Neuron (in vitro differentiated cells): ENCODE data around the gene GULP1.
"Not testable (repeated sequence)": the region's sequence is repeated elsewhere in the genome, so short reads cannot be mapped to it uniquely, and the experiment has no call there.

Experiments
- H2AFZ ChIP-seq: one replicate; pipeline ENCODE4 v1.6.1; 2013; ENCODE audit warnings: low read depth, mild to moderate bottlenecking, inconsistent platforms, low read length, moderate library complexity
- H3K27me3 ChIP-seq: one replicate; pipeline ENCODE4 v1.6.1; 2013; ENCODE audit warnings: low read length; ENCODE audit not compliant: insufficient read depth
- H3K36me3 ChIP-seq: one replicate; pipeline ENCODE4 v1.6.1; 2013; ENCODE audit warnings: low read length; ENCODE audit not compliant: insufficient read depth
- H3K4me1 ChIP-seq: one replicate; pipeline ENCODE4 v1.6.1; 2013; ENCODE audit warnings: low read length; ENCODE audit not compliant: insufficient read depth
- H3K4me3 ChIP-seq: 2 replicates; pipeline ENCODE4 v1.5.1; 2013; ENCODE audit warnings: mild to moderate bottlenecking, low read length, moderate library complexity
- H3K9me3 ChIP-seq: one replicate; pipeline ENCODE4 v1.6.1; 2013; ENCODE audit warnings: low read length

The GULP1 gene

DNA sequence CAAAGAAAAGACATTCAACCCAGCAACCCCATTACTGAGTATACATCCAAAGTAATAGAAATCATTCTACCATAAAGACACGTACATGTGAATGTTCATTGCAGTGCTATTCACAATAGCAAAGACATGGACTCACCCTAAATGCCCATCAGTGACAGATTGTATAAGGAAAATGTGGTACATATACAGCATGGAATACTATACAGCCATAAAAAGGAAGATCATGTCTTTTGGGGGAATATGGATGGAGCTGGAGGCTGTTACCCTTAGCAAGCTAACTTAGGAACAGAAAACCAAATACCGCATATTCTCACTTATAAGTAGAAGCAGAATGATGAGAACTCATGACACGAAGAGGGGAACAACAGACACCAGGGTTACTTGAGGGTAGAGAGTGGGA is 145.9 kb downstream of the GULP1 start:
- Histone ChIP-seq H2AFZ (no peak overlapping the region), H3K27me3 (no peaks in the 10 kb centered on the region), H3K4me3 (no peak overlapping the region), H3K4me1 (no peaks in the 10 kb centered on the region), H3K9me3 (peaks cover 4% of the 10 kb centered on the region), H3K36me3 (no peaks in the 10 kb centered on the region)

DNA sequence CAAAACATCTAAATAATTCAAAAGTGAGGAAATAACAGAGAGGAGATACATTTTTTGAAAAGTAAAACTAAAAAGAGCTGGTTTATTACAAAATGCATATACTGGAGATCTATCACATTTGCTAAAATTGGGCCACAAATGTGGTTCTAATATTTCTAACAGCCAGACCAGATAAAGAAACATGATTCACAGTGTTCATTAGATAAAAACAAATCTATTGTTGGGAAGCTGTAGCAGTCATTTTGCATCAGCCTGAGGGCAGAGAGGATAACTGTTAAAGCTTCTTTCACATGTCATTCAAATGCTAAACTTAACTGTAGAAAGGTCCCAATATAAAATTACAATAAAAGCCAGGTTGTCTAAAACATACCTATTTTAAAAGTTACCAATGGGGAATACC is 148.3 kb downstream of the GULP1 start:
- Histone ChIP-seq H2AFZ (no peak overlapping the region), H3K4me3 (no peak overlapping the region), H3K36me3 (no peaks in the 10 kb centered on the region), H3K27me3 (no peaks in the 10 kb centered on the region), H3K9me3 (peaks cover 4% of the 10 kb centered on the region), H3K4me1 (no peaks in the 10 kb centered on the region)

DNA sequence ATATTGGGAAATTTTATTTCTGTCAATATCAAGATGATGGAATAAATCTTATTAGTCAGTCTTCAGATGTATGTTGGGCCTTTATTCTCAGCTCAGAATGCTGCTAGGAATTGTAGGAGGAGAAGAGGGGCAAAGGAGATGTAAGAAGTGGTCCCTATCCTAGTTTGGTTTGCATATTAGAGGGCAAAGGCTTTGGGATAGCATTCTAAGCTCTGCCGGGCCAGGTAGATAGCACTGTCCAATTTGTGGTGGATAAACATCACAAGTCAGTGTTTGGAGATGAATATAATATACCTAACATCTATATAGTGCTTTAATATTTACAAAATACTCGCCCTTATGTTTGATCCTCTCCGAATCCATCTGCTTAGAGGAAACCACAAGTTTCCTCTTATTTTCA is 149.2 kb downstream of the GULP1 start:
- peaks cover 4% of the 10 kb centered on the region for H3K9me3 ChIP-seq
- H3K27me3 ChIP-seq, result no peaks in the 10 kb centered on the region
- H2AFZ ChIP-seq, result no peak overlapping the region
- H3K4me3 ChIP-seq, result no peak overlapping the region
- no peaks in the 10 kb centered on the region for H3K36me3 ChIP-seq
- no peaks in the 10 kb centered on the region for H3K4me1 ChIP-seq

DNA sequence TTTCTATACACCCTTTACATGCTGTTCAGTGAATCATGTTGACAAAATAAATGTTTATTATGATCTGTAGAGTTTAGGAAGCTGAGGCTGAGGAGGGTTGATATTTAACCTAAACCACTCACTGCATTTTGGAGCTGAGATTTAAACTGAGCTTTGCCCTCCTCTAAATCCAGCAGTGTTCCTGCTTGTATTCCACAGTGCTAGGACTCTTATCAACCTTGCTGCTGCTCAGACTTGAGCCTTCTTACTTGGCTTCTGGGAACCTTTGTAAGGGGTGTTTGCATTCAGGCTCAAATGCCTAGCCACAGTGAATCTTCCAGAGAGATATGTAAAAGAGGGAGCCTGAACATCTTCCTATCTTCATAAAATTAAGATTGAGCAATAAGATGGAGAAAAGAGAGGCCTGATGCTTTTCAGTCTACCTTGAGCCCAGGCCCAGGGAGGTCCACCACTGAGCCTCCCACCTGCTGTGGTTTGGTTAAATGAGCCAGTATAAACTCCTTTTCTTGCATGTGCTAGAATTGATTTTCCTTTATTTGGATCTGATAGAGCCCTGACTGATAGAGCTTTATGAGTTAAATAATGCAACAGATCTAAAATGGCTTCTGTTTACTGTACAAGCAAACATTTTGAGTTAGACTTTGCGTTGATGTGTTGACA is 149.7 kb downstream of the GULP1 start:
- Histone ChIP-seq H3K9me3 (peaks cover 4% of the 10 kb centered on the region), H2AFZ (no peak overlapping the region), H3K36me3 (no peaks in the 10 kb centered on the region), H3K4me3 (no peak overlapping the region), H3K4me1 (no peaks in the 10 kb centered on the region), H3K27me3 (no peaks in the 10 kb centered on the region)

DNA sequence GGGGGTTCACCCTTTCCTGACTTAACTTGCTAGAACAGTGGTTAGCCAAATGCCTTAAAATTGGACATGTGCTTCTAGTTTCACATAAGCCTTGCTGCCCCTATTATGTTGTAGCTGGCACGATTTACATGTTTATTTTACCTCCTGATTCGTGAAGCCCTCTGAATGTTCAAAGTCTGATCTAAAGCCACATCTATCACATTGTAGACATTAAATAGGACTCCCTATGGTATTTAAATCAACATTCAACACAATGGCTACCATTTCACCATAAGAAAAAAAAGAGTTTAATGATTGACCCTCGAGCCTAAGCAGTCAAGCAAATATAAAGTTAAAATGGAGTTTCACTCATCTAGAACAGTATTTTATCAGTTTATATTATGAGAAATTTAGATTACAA is 151.5 kb downstream of the GULP1 start:
- no peaks in the 10 kb centered on the region for H3K36me3 ChIP-seq
- H3K4me3 ChIP-seq, result no peak overlapping the region
- no peaks in the 10 kb centered on the region for H3K4me1 ChIP-seq
- no peak overlapping the region for H2AFZ ChIP-seq
- H3K9me3 ChIP-seq, result no peaks in the 10 kb centered on the region
- no peaks in the 10 kb centered on the region for H3K27me3 ChIP-seq

DNA sequence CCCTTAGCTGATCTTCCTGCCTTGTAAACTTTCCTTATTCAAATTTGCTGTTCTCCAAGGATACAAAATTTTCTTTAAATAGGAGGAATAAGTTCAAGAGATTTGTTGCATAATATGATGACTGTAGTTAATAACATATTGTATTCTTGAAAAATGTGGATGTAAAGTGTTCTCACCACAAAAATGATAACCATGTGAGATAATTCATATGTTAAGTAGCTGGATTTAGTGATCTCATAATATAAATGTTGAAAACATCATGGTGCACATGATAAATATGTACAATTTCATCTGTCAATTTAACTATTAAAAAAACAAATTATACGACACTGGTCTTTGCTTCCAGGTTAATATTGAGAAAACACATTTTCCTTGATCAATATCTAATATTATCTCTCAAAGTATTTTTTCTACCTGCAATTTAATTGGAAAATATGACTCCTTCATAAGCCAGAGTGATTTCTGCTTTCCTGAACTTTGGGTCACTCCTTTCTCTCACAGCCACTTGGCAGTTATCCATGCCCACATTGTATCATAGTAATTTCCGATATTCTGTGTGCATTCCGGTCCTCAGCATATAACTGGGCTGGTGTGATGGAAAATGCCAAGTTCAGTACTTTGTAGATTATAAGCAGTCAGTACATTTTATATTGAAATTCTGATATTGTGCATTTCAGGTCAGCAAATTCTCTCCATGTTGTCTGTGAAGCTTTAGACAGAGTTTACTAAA is 152.6 kb downstream of the GULP1 start:
- Histone ChIP-seq H3K36me3 (no peaks in the 10 kb centered on the region), H2AFZ (no peak overlapping the region), H3K4me3 (no peak overlapping the region), H3K27me3 (no peaks in the 10 kb centered on the region), H3K4me1 (no peaks in the 10 kb centered on the region), H3K9me3 (no peaks in the 10 kb centered on the region)

DNA sequence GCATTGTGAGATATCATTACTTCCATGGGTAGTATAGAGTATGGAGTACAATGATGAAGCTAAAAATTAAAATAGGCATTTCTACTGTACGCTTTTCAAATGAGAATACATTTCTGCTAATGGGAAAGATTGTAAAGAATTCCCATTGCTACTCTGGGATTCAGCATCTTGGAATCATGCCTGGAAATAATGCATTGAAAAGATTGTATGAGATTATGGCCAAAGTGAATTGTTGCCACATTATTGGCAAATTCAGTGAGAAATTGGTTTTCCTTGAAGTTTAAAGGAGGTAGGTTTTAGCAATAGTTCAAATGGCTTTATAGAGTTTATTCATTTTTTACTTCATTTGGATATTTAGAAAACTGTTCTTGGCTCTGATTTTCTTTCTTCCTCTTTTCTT is 157.9 kb downstream of the GULP1 start:
- H2AFZ ChIP-seq, result no peak overlapping the region
- no peak overlapping the region for H3K4me3 ChIP-seq
- H3K27me3 ChIP-seq, result no peaks in the 10 kb centered on the region
- H3K36me3 ChIP-seq, result no peaks in the 10 kb centered on the region
- H3K4me1 ChIP-seq, result peaks cover 14% of the 10 kb centered on the region
- peaks cover 11% of the 10 kb centered on the region for H3K9me3 ChIP-seq

DNA sequence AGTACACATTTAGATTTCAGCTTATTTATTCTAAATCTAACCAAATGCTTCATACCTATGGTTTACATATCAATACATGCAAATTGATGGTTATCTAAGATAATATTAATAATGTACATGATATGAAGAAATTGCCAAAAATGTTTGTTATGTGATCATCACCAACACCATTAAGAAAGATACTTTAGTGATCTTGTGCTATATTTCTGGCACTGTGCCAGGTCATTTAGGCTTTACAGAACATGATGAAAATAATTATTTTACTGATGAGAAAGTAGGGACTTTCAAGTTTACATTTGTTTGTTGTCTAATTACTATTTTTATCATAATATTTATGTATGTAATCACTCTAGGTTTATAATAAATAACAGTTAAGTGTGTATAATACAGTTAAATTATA is 158.3 kb downstream of the GULP1 start:
- no peak overlapping the region for H3K4me3 ChIP-seq
- peaks cover 14% of the 10 kb centered on the region for H3K4me1 ChIP-seq
- no peaks in the 10 kb centered on the region for H3K36me3 ChIP-seq
- H3K27me3 ChIP-seq, result no peaks in the 10 kb centered on the region
- no peak overlapping the region for H2AFZ ChIP-seq
- peaks cover 12% of the 10 kb centered on the region for H3K9me3 ChIP-seq

DNA sequence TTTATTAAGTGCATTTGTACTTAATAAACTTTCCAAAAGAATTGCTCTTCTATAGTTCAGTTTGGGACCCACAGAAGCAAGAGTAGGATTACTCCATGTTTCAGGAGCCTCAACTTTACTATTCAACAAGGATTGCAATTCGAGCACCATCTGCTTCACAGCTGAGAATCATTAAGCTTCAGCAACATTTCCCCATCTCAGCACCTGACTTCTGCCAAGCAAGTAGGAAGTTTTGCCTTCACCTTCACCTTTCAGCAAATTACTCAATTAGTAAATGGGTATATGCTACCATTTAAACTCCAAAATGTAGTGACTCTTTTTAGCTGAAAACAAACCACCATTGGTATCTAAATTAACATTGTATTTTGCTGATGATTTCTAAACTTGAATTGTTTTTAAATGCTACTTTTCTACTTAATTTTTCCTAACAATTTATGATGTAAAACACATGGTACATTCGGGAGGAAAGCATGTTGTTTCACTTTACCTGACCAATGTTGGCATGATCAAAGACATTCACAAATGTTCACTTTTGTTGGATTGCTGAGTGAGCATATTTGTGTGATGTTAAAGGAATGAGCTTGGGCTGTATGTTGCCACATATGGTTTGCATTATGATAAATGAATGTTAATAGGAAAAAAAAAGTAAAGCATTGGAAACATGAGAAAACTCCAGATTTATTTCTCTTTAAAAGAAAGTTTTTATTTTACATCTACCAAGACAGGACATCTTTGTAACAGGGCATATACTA is 159.2 kb downstream of the GULP1 start:
- Histone ChIP-seq H3K4me1 (peaks cover 14% of the 10 kb centered on the region), H3K9me3 (peaks cover 16% of the 10 kb centered on the region), H2AFZ (no peak overlapping the region), H3K36me3 (no peaks in the 10 kb centered on the region), H3K4me3 (no peak overlapping the region), H3K27me3 (no peaks in the 10 kb centered on the region)

DNA sequence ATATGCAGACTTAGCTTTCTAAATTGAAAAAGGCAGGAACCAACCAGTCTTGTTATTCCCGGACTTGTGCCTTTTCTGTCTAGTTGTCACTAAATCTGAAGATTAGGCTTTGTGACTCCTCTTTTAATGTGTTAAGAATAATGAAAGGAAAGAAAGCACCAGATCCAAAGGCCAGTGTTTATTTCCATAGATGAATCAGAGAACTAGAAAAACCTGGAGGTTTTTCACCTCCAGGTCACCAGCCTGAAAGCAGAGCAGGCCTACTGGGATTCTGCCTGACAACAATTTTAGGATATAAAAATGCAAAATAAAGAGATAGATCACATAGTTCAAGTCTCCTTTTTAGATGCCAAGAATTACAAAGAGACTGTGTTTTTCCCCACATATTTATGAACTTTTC is 160.4 kb downstream of the GULP1 start:
- Histone ChIP-seq H3K27me3 (no peaks in the 10 kb centered on the region), H2AFZ (no peak overlapping the region), H3K4me3 (no peak overlapping the region), H3K9me3 (peaks cover 18% of the 10 kb centered on the region), H3K36me3 (no peaks in the 10 kb centered on the region), H3K4me1 (peaks cover 14% of the 10 kb centered on the region)

DNA sequence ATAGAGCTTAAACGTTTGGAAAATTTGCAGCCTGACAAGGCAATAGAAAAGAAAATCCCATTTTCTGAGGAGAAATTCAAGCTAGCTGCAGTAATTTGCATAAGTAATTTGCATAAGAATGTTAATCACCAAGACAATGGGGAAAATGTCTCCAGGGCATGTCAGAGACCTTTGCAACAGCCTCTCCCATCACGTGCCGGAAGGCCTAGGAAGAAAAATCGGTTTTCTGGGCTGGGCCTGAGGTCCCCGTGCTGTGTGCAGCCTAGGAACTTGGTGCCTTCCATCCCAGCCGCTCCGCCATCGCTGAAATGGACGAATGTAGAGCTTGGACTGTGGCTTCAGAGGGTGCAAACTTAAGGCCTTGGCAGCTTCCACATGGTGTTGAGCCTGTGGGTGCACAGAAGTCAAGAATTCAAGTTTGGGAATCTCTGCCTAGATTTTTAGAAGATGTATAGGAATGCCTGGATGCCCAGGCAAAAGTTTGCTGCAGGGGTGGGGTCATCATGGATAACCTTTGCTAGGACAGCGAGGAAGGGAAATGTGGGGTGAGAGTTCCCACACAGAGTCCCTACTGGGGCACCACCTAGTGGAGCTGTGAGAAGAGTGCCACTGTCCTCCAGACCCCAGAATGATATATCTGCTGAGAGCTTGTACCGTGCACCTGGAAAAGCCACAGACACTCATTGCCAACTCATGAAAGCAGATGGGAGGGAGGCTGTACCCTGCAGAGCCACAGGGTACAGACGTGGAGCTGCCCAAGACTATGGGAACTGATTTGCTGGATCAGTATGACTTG is 164.6 kb downstream of the GULP1 start:
- Histone ChIP-seq H2AFZ (no peak overlapping the region), H3K9me3 (peaks cover 18% of the 10 kb centered on the region), H3K4me3 (no peak overlapping the region), H3K27me3 (no peaks in the 10 kb centered on the region), H3K36me3 (no peaks in the 10 kb centered on the region), H3K4me1 (peaks cover 12% of the 10 kb centered on the region)

DNA sequence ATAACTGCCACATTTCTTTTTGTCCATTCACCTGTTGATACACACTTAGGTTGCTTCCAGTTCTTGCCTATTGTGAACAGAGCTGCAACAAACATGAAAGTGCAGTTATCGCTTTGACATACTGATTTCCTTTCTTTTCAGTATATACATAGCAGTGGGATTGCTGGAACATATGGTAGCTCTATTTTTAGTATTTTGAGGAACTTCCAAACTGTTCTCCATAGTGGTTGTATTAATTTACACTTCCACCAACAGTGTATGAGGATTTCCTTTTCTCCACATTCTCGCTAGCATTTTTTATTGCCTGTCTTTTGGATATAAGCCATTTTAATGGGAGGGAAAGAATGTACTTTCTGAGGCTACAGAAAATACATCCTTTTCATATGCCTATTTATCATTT is 167.4 kb downstream of the GULP1 start:
- H3K36me3 ChIP-seq, result no peaks in the 10 kb centered on the region
- H2AFZ ChIP-seq, result no peak overlapping the region
- H3K4me3 ChIP-seq, result no peak overlapping the region
- H3K27me3 ChIP-seq, result no peaks in the 10 kb centered on the region
- no peaks in the 10 kb centered on the region for H3K4me1 ChIP-seq
- H3K9me3 ChIP-seq, result peaks cover 11% of the 10 kb centered on the region

DNA sequence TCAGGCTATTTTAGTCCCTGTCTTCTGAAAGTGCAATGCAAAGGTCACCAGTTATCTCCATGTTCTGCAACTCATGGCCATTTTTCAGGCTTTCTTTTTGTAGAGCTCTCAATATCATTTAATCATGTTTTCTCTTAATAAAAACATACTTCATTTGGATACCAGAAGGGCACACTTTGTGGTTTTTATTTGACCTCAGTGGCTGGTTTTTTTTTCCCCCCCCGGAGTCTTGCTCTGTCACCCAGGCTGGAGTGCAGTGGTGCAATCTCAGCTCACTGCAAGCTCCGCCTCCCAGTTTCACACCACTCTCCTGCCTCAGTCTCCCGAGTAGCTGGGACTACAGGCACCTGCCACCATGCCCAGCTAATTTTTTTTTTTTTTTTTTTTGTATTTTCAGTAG is 174.4 kb downstream of the GULP1 start:
- H3K27me3 ChIP-seq, H3K4me3 ChIP-seq, H3K9me3 ChIP-seq, H3K4me1 ChIP-seq, H3K36me3 ChIP-seq, H2AFZ ChIP-seq: not testable (repeated sequence)
